Activated CD8-positive, alpha-beta memory T cell treated with anti-CD3 and anti-CD28 coated beads, Interleukin-2, amount 50 U/mL, for 48 hours (primary cell): ENCODE measurements around the gene PAPOLB.

ENCODE experiments used
- DNase-seq: peaks from one replicate; pipeline ENCODE4 v3.0.0-alpha.2; 2020

Gene PAPOLB

GRCh38 chr7:4876586-4876985 is 14.8 kb upstream of the PAPOLB start:
- no peak for DNase-seq

- DNase-seq, result no peak
Measured at GRCh38 chr7:4875391-4875790, 13.6 kb upstream of the PAPOLB start.

- no peak for DNase-seq
Measured at GRCh38 chr7:4873071-4873944, 11.5 kb upstream of the PAPOLB start.

GRCh38 chr7:4871930-4872675 is 10.3 kb upstream of the PAPOLB start:
- no peak for DNase-seq

- DNase-seq, result no peak
Measured at GRCh38 chr7:4871056-4871680, 9.3 kb upstream of the PAPOLB start.

- no peak for DNase-seq
Measured at GRCh38 chr7:4868493-4868892, 6.7 kb upstream of the PAPOLB start.

GRCh38 chr7:4866528-4867496 is 5.0 kb upstream of the PAPOLB start:
- no peak for DNase-seq

- no peak for DNase-seq
Measured at GRCh38 chr7:4862156-4862555, 326 bp upstream of the PAPOLB start.

- no peak for DNase-seq
Measured at GRCh38 chr7:4861227-4861626, 603 bp downstream of the PAPOLB start.

- no peak for DNase-seq
Measured at GRCh38 chr7:4857189-4857588, 4.6 kb downstream of the PAPOLB start.

GRCh38 chr7:4856336-4857057 is 5.3 kb downstream of the PAPOLB start:
- no peak for DNase-seq

GRCh38 chr7:4854916-4855315 is 6.9 kb downstream of the PAPOLB start:
- no peak for DNase-seq

GRCh38 chr7:4851459-4852422 is 10.1 kb downstream of the PAPOLB start:
- no peak for DNase-seq

- no peak for DNase-seq
Measured at GRCh38 chr7:4850262-4850795, 11.5 kb downstream of the PAPOLB start.

GRCh38 chr7:4849390-4849789 is 12.4 kb downstream of the PAPOLB start:
- DNase-seq, result no peak

GRCh38 chr7:4845740-4846142 is 16.1 kb downstream of the PAPOLB start:
- DNase-seq, result no peak

- DNase-seq, result no peak
Measured at GRCh38 chr7:4842319-4843064, 19.3 kb downstream of the PAPOLB start.

- no peak for DNase-seq
Measured at GRCh38 chr7:4841836-4842235, 20.0 kb downstream of the PAPOLB start.

- DNase-seq, result no peak
Measured at GRCh38 chr7:4841007-4841784, 20.6 kb downstream of the PAPOLB start.
